Stimulated activated CD4-positive, alpha-beta T cell treated with anti-CD3 and anti-CD28 coated beads, TNF-alpha, amount 100 ng/mL, for 48 hours (primary cell): ENCODE measurements around the gene HNRNPC.
"Not testable (repeated sequence)": the region's sequence is repeated elsewhere in the genome, so short reads cannot be mapped to it uniquely, and the experiment has no call there.

Source experiments
- DNase-seq, 3 donors: peaks; one replicate each; pipeline ENCODE4 v3.0.0-alpha.2; 2020; ENCODE audit warnings: low read depth in 3 of 3

The HNRNPC gene

DNA sequence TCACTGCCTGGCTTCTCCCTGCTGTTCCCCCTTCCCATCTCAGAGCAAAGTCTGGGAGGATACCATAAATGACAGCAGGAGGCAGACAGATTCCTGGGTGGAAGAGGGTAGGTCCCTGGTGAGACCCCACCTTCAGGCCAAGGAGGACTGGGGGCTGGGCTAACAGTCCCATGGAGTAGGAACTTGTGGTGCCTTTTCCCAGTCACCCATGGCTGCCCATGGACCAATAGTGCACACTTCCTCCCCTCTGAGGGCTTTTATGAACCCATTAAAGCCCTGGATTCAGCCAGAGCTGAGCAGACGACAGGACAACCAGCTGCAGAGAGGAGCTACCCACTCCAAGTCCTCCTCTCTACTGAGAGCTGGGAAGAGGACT, 76.8 kb downstream of the HNRNPC start:
- no peak for DNase-seq

DNA sequence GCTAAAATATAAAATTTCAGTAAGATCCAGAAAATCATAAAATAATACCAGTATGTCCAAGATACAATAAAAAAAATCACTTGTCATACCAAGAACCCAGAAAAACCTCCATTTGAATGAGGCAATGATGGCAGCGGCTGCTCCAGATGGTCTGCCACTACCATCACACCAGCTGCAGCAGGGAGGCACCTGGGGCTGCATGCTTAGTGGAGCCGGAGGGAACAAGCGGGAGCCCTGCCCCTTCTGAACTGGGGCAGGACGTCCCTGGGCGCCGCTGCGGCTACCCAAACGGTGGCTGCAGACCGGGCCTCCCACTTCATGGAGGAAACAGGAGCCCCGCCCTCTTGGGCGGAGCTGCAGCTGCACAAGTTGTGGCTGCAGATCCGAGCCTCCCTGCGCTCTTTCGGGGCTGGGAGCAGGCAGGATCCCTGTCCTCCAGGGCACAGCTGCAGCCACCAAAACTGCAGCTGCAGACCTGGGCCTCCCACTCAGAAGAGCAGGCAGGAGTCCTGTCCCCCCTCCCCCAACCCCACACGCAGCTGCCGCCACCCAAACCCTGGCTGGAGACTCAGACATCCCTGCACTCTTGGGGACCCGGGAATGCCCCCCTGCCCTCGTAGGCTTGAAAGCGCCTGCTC, 77.3 kb downstream of the HNRNPC start:
- DNase-seq = peak; percentile 27 to 55 (median 33)

GRCh38 chr14:21191261-21191808, 77.9 kb downstream of the HNRNPC start:
- DNase-seq = no peak

GRCh38 chr14:21185491-21185890, 83.8 kb downstream of the HNRNPC start:
- DNase-seq = no peak

DNA sequence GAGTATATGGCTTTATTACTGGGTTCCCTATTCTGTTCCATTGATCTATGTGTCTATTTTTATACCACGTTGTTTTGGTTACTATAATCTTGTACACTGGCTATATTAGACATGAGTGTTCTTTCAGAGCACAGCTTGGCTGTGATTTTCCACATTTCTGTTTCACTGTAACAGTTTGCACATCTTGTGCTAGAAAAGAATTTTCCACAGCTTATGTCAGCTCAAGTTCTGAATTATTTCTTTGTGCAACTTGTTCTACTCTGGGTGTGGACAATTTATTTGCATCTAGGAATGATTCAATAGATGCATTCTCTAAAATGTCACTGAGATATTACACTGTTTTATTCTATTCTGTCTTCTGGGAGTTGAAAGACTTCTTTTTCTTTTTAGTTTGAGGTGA, 85.0 kb downstream of the HNRNPC start:
- DNase-seq = no peak

DNA sequence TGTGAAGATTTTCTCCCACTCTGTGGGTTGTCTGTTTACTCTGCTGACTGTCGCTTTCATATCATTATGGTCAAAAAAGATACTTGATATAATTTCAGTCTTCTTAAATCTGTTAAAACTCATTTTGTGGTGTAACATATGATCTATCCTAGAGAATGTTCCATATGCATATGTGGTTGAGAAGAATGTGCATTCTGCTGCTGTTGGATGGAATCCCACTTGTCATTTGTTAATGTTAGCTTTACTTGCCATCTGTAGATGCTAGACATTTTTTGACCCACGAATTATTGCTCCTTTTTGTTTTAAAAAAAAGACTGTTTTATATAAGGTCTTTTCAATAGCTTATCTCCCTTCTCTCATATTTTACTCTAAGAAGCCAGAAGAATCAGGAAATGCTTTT, 87.1 kb downstream of the HNRNPC start:
- DNase-seq = no peak

DNA sequence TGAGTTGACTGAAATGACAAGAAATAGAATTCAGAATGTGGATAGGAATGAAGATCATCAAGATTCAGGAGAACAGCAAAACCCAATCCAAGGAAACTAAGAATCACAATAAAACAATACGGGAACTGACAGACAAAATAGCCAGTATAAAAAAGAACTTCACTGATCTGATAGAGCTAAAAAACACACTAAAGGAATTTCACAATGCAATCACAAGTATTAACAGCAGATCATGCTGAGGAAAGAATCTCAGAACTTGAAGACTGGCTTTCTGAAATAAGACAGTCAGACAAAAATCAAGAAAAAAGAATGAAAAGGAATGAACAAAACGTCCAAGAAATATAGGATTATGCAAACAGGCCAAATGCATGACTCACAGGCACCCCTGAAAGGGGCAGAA, 98.1 kb downstream of the HNRNPC start:
- no peak for DNase-seq

DNA sequence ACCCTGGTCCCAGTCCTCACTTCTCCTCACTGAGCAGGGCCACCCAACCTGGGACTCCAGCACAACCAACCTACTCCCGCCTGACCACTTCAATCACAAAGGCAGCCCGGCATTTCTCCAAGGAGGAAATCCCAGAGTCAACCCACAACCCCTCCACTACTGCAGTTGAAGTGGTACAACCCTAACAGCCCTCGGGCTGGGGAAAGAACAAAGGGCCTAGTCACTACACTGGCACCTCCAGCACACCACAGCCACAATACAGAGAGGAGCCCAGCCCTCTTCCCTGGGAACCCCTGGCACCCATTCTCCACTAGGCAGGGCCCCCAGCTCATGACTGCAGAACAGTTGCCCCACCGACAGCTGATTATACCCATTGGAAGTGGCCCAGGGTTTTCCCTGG, 99.7 kb downstream of the HNRNPC start:
- DNase-seq = no peak

DNA sequence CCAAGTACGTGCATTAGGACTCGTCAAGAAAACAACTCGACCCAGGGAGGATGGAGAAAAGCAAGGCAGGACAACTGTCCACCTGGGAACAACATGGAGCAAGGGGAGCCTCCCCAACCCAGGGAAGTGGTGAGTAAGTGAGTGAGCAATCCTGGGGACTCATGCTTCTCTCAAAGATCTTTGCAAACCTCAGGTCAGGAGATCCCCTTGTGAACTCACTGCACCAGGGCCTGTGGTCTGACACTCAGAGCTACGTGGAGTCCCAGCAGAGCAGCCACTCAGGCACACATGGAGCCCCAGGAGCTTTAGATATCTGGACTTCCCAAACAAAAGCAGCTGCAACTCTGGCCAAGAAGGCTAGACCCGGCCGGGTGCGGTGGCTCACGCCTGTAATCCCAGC, 101.2 kb downstream of the HNRNPC start:
- DNase-seq = no peak

DNA sequence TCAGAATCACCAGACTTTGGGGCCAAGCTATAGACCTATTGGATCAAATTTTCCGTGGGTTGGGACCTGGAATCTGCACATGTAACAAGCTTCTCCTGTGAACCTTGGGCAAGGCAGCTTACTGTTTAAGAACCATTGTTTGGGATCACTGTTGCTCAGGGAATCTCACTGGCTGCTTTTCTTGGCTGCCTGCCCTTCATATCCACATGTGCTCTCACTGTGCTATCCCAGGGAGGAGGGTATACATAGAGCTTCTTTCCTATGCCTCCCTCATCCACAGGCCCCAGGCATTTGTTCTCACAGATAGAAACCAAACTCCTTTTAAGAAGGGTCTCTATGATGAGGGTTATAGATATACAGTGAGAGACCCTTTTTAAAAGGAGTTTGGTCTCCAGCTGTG, 103.6 kb downstream of the HNRNPC start:
- DNase-seq = not testable (repeated sequence)

- not testable (repeated sequence) for DNase-seq
Observed at GRCh38 chr14:21165002-21165605, 104.1 kb downstream of the HNRNPC start.

- DNase-seq = no peak
Observed at GRCh38 chr14:21163871-21164291, 105.4 kb downstream of the HNRNPC start.

- no peak for DNase-seq
Observed at GRCh38 chr14:21162081-21162480, 107.2 kb downstream of the HNRNPC start.

GRCh38 chr14:21160061-21160610, 109.1 kb downstream of the HNRNPC start:
- no peak for DNase-seq
